Vagina (tissue), 2 donors: Measurements from ENCODE around the gene MANEAL.

Source experiments
- POLR2A ChIP-seq, 2 donors: fragments of 450-650 bp; IDR thresholded peaks; one replicate each; pipeline ENCODE4 v1.6.1; 2017; ENCODE audit warnings: antibody characterized with exemption in 2 of 2, mild to moderate bottlenecking in 2 of 2, moderate library complexity in 2 of 2
- POLR2AphosphoS5 ChIP-seq, 2 donors: sonication (generic); formaldehyde crosslinking; IDR thresholded peaks; one replicate each; pipeline ENCODE4 v1.9.0; 2017; ENCODE audit warnings: antibody characterized with exemption in 2 of 2, mild to moderate bottlenecking in 2 of 2, low read depth in 1 of 2; ENCODE audit not compliant: insufficient read depth in 1 of 2
- TF ChIP-seq, protein P1 (sequence below), 3 experiments: fragments of 450-650 bp in 2 of 3; fragments of 200-600 bp in 1 of 3; sonication (generic) in 1 of 3; IDR thresholded peaks; one replicate each; pipeline ENCODE4 v1.5.1; 2017 to 2019; ENCODE audit warnings: antibody characterized with exemption in 3 of 3, mild to moderate bottlenecking in 2 of 3, moderate library complexity in 2 of 3

DNA sequence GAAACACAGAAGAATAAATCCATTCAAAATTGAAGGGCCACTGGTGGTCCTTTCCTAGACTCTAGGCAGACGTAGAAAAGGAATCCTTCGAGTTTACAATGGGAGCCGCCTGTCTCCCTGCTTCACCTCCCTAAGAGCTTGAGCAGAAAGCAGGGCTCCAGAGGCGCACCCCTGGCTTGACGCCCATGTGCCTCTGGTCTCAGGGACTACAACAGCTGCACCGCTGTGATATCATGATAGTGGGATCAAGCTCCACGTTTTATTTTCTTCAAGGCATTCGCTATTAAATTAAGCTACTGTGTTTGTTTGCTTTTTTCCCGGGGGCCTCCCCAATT, 13.5 kb downstream of the MANEAL start:
- TF ChIP-seq, protein P1, sequence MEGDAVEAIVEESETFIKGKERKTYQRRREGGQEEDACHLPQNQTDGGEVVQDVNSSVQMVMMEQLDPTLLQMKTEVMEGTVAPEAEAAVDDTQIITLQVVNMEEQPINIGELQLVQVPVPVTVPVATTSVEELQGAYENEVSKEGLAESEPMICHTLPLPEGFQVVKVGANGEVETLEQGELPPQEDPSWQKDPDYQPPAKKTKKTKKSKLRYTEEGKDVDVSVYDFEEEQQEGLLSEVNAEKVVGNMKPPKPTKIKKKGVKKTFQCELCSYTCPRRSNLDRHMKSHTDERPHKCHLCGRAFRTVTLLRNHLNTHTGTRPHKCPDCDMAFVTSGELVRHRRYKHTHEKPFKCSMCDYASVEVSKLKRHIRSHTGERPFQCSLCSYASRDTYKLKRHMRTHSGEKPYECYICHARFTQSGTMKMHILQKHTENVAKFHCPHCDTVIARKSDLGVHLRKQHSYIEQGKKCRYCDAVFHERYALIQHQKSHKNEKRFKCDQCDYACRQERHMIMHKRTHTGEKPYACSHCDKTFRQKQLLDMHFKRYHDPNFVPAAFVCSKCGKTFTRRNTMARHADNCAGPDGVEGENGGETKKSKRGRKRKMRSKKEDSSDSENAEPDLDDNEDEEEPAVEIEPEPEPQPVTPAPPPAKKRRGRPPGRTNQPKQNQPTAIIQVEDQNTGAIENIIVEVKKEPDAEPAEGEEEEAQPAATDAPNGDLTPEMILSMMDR (IDR thresholded peaks at IDR 0.05), result no peak
- TF ChIP-seq POLR2A (IDR thresholded peaks at IDR 0.05) (no peak), POLR2AphosphoS5 (IDR thresholded peaks at IDR 0.05; ENCODE audit: insufficient read depth in 1 of 2, low read depth in 1 of 2) (no peak)
